HCT116 (cell line): ENCODE data around the gene CES3.

Experiments used
- TF ChIP-seq, protein P1 (sequence below): IDR thresholded peaks from 2 replicates; pipeline ENCODE4 v1.6.1; 2012
- TF ChIP-seq, protein P2 (sequence below), 3 experiments: fragments of 200-600 bp in 1 of 3; sonication (generic) in 1 of 3; IDR thresholded peaks in 2 of 3; conservative IDR thresholded peaks in 1 of 3; 2 replicates each; pipeline ENCODE4 v1.5.1; 2012 to 2017; ENCODE audit warnings: low read depth in 2 of 3, low read length in 2 of 3, antibody characterized with exemption in 1 of 3, borderline replicate concordance in 1 of 3, control low read depth in 1 of 3, mild to moderate bottlenecking in 1 of 3, mixed read lengths in 1 of 3, mixed run types in 1 of 3, moderate library complexity in 1 of 3; ENCODE audit not compliant: insufficient read depth in 1 of 3

DNA sequence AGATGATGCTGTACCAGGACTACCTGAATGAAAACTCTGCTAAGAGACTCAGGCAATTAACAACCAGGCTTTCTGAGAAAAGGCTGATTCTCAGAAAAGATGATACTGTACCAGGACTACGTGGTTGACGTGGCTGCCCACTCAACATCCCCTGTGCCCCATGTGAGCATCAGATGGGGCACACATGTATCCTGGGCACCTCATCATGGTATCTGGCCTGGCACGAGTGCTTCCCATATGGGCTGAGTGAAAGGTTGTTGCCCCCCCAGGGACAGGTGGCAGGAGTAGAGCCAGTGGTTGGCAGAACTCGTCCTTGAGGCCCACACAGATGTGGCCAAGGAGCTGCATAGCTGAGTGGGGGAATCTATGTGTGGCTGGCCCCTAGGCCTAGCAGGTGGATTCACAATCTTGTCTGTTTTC, 23.8 kb downstream of the CES3 start:
- TF ChIP-seq, protein P1, sequence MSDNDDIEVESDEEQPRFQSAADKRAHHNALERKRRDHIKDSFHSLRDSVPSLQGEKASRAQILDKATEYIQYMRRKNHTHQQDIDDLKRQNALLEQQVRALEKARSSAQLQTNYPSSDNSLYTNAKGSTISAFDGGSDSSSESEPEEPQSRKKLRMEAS: no peak
- TF ChIP-seq, protein P2, sequence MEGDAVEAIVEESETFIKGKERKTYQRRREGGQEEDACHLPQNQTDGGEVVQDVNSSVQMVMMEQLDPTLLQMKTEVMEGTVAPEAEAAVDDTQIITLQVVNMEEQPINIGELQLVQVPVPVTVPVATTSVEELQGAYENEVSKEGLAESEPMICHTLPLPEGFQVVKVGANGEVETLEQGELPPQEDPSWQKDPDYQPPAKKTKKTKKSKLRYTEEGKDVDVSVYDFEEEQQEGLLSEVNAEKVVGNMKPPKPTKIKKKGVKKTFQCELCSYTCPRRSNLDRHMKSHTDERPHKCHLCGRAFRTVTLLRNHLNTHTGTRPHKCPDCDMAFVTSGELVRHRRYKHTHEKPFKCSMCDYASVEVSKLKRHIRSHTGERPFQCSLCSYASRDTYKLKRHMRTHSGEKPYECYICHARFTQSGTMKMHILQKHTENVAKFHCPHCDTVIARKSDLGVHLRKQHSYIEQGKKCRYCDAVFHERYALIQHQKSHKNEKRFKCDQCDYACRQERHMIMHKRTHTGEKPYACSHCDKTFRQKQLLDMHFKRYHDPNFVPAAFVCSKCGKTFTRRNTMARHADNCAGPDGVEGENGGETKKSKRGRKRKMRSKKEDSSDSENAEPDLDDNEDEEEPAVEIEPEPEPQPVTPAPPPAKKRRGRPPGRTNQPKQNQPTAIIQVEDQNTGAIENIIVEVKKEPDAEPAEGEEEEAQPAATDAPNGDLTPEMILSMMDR (IDR thresholded peaks at IDR 0.05 in 2 of 3, conservative IDR thresholded peaks at IDR 0.05 in 1 of 3; ENCODE audit: borderline replicate concordance in 1 of 3, insufficient read depth in 1 of 3, low read depth in 2 of 3, low read length in 2 of 3): no peak
